CD4-positive, alpha-beta T cell treated with Interleukin-15 for 1 hour (primary cell): ENCODE data around the gene PTPRJ.
"Not testable (repeated sequence)": the region's sequence is repeated elsewhere in the genome, so short reads cannot be mapped to it uniquely, and the experiment has no call there.

Experiments
- DNase-seq: peaks from one replicate; pipeline ENCODE4 v3.0.0-alpha.2; 2020

The PTPRJ gene

DNA sequence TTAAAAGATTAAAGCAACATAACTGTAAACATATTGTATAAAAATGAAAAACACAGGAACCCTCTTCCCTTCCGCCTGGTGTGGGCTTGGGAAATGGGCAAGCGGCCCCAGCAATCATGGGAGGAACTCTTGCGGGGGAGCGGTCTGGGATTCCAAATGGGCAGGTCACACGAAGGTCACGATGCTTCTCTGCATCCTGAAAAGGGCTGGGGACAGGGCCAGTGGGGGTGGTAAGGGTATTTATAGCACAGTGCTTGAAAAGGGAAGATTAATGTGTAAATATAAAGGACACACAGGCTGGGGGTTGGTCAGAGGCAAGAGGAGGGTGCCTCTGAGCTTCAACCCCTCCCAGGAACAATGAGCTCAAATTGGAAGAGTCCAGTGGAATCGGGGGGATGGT, 189.4 kb downstream of the PTPRJ start:
- DNase-seq = no peak

DNA sequence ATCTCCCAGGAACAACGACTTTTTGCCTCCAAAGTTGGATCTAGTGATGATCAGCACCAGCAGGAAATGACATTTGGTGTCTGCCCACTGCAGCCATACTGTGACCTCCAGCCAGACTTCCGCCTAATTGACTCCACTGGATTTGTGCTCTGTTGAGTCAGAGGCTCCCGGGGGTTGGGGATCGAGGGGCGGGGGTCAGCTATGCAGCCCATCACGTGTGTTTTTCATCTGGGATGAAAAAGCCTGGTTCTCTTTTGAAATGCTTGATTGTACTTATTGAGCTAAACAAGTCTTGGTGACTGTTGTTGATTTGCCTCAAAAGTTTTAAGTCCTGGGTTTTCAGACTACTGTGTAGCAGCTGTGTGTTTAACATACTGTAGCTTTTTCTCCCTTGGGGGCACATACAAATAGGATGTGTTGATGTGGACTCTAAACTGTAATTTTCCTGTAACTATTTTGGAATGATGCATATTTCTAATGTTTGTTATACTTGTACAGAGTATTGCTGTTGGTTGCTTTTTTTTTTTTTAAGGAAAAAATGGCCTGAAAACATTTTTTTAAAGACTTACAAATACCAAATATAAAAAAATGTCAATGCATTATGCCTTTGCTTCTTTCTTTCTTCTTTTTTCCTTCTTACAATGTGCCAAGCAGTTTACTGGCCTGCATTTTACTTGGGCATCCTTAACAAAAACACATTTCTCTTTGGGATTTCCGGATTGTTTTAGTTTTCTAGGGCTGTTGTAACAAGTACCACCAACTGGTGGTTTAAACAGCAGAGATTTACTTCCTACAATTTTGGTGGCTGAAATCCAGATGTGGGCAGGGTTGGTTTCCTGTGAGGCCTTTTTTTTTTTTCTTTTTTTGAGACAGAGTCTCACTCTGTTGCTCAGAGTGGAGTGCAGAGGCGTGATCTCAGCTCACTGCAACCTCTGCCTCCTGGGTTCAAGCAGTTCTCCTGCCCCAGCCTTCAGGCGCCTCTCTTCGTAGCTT, 190.2 kb downstream of the PTPRJ start:
- DNase-seq = no peak

DNA sequence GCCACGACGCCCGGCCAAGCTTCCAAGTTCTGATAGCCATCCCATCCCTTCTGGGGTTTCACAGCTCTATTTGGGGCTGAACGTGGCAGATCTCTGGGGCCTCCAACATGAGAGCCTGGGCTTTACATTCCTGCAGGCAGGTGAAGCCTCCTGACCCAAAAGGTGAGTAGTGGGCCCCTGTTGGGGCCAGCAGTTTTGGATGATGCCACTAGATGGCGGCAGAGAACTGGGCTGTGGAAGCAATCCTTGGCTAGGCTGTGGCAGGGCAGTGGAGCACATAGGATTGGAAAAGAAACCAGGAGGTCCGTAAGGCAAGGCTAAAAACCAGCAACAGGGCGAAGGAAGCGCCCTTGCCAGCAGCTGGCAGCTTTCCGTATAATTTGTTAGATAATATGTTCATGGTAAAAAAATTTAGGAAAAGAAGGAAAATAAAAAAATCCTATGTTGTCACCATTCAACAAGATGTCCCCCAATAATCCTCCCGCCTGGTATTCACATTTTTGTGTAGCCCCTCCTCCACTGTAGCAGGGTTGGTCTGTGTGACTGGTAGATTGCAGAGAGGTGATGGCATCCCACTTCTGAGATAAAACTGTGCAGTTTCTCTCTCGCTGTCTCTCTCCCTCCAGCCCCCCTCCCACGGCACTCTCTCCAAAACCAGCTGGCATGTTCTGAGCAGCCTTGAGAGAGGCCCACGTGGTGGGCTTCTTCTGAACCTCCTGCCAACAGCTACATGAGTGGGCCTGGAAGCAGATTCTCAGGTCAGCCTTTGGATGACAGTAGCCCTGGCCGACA, 192.7 kb downstream of the PTPRJ start:
- DNase-seq = peak; percentile 42

DNA sequence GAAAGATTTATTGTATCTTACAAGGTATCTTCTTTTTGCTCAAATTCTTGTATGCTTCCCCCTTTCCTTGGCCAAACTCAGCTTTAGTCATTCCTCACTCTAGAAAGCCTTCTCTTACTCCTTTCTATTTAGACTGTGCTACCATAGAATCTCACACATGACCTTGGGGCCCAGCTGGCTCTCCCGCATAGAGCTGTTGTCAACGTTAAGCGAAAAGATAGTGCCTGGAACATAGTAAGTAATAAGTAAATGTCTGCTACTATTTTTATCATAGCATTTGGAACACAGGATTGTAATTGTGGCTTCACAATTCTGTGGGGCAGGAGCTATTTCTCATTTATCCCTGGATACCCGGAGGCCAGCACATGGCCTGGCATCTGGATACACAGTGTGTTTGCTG, 197.3 kb downstream of the PTPRJ start:
- no peak for DNase-seq

DNA sequence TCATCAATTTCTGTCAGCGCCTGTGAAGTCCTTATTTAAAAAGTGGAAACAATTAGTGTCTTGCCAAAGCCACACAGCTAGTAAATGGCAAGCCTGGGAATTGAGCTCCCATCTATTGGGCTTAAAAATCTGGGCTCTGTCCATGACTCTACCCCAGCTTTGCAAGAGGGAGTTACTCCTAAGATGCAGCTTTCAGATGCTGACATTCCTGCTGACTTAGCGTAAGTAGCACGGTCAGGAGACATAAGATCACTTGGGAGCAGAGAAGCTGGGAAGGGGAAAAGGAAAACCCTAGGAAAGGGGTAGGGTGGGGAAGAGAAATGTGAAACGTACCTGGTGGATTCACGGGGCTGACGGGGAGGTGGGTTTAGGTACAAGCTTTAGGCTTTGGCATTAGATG, 200.3 kb downstream of the PTPRJ start:
- DNase-seq = no peak

DNA sequence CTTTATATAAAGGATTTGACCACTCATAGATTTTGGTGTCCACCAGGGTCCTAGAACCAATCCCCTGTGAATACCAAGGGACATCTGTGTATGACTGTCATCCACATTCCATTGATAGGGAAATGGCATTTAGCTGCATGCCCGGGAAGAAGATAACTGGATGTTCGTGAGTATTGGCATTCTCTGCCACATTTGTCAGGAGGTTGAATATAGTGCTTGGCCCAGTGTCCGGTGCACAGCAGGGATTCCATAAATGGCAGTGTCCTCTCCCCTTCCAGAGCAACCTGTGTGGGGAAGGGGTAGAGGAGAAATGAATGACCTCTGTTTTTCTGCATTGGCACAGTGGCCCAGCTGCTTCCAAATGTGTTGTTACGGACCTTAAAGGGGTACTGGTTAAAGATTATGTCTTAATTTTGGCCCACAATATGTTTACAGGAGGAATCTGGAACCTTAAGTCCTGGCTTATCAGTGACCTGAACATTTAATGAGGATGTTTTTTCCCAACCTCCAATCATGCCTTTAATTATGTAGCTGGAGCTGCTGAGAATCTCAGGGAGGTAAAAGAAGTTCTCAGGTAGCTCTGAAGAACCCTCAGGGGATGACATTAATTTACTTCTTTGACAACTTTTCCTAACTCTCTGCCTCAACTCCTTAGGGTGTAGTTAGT, 202.6 kb downstream of the PTPRJ start:
- no peak for DNase-seq

DNA sequence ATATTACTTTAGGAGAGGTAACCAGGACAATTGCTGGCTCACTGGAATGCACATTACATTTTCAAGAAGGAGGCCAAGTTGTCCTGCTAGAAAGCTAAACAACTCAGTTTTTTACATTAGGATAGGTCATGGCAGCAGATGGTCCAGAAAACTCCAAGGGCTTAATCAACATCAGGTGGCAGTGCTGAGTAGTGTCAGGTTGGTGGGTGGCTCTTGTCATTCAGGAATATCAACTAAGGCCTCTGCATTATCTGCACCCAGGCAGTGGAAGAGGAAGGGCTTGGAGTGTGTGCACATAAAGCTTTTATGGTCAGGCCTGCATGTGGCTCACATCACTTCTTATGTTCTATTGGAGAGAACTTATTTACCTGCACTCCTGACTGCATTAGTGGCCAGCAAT, 204.1 kb downstream of the PTPRJ start:
- no peak for DNase-seq

DNA sequence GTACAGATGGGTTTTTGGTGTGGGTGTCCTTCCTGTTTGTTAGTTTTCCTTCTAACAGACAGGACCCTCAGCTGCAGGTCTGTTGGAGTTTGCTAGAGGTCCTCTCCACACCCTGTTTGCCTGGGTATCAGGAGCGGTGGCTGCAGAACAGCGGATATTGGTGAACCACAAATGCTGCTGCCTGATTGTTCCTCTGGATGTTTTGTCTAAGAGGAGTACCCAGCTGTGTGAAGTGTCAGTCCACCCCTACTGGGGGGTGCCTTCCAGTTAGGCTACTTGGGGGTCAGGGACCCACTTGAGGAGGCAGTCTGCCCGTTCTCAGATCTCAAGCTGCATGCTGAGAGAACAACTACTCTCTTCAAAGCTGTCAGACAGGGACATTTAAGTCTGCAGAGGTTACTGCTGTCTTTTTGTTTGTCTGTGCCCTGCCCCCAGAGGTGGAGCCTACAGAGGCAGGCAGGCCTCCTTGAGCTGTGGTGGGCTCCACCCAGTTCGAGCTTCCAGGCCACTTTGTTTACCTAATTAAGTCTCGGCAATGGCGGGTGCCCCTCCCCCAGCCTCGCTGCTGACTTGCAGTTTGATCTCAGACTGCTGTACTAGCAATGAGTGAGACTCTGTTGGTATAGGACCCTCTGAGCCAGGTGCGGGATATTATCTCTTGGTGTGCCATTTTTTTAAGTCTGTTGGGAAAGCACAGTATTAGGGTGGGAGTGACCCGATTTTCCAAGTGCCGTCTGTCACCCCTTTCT, 210.7 kb downstream of the PTPRJ start:
- DNase-seq = not testable (repeated sequence)

DNA sequence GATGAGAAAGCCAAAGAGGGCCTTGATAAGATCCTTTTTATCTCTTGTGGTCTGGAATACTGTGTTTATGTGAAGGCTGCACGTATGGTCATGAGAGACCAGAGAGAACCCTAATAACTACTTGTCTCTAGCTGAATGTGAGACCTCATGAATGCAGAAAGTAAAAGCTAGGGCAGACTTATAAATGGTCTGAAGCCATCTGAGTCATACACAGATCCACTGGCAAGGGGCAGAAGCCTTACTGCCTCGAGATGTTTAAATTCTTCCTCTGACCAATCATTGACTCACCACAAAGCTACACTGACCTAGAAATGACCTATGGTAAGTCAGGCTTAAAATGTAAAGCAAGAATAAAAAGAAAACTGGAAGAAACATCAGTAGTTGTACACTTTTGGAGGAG, 213.5 kb downstream of the PTPRJ start:
- no peak for DNase-seq

DNA sequence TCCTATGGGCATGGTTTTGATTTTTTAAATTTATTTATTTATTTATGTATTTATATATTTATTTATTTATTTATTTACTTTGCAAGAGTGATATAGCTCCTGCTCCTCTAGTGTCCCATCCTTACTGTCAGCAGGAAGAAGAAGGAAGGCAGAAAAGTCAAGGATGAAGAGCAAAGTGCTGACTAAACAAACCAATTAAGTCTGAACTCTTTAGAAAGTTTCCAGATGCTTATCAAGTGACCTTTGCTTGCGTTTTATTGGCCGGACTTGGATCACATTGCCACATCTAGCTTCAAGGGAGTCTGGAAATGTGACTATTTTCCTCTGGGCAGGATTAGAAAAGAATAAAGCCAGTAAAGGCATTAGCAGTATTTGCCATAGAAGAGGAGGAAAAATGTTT, 227.5 kb downstream of the PTPRJ start:
- no peak for DNase-seq

DNA sequence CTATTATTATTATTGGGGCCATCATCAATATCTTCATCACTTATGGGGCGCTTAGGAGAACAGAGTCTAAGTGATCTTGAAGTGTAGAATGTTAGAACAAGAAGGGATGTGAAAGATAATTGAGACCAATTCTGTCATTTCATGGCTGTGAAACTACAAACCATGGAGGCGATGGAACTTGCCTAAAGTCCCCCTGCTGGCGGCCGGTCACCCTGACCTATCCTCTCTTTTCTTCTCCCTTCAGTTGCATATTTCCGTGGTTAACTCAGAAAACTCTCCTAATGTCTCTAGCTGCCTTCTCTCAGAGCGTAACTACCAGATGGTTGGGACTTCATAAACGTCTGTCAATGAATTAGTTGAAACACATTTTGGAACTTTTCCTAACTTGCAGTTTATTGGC, 229.7 kb downstream of the PTPRJ start:
- no peak for DNase-seq

DNA sequence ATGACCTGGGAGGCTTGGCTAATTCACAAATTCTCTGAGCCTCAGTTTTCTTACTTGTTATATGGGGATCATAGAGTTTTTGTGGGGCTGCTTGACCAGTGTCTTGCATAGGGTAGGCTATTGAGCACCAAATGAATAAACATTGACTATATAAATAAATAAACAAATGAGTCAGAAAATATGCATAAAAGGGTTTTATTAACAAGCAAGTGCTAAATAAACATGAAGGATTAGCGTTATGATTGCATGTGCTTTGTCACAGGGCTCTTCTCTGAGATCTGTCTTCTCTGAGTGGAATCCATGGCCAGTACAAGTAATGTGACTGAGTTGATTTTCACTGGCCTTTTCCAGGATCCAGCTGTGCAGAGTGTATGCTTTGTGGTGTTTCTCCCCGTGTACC, 236.2 kb downstream of the PTPRJ start, which contains the start of gene OR4B1:
Gene OR4B1 (plus strand): TSS at position 301 of the 400 bp plus-strand sequence. CDS start 0 bp downstream, at position 301.
- no peak for DNase-seq
